MV-4-11 (cell line): ENCODE results near the gene CEP350.

Experiments
- DNase-seq: peaks from one replicate; lab custom pipeline; 2025; lab: John Stamatoyannopoulos, UW

Gene CEP350

GRCh38 chr1:180157108-180157507, 202.5 kb downstream of the CEP350 start:
- DNase-seq = no peak

DNA sequence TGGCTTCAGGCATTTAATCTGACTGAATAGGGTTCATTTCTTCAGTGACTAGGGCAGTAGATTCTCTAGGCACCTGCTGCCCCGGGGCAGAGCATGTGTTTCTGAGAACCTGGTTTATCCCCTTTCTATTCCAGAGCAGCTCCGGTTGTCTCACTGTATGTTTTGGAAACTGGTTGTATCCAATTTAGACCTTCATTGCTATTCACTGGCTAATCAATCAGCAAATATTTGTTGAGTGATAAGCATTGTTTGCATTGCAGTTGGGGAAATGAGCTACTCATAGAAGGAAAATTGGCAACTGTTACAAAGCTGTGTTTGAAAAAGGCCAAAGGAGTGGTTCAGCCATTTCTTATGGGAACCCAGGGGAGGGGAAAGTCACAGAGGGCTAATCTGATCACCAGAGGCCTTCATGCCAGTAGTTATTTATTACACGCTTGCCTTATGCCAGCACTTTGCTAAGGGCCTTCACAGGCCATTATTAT, 203.0 kb downstream of the CEP350 start:
- DNase-seq = no peak

DNA sequence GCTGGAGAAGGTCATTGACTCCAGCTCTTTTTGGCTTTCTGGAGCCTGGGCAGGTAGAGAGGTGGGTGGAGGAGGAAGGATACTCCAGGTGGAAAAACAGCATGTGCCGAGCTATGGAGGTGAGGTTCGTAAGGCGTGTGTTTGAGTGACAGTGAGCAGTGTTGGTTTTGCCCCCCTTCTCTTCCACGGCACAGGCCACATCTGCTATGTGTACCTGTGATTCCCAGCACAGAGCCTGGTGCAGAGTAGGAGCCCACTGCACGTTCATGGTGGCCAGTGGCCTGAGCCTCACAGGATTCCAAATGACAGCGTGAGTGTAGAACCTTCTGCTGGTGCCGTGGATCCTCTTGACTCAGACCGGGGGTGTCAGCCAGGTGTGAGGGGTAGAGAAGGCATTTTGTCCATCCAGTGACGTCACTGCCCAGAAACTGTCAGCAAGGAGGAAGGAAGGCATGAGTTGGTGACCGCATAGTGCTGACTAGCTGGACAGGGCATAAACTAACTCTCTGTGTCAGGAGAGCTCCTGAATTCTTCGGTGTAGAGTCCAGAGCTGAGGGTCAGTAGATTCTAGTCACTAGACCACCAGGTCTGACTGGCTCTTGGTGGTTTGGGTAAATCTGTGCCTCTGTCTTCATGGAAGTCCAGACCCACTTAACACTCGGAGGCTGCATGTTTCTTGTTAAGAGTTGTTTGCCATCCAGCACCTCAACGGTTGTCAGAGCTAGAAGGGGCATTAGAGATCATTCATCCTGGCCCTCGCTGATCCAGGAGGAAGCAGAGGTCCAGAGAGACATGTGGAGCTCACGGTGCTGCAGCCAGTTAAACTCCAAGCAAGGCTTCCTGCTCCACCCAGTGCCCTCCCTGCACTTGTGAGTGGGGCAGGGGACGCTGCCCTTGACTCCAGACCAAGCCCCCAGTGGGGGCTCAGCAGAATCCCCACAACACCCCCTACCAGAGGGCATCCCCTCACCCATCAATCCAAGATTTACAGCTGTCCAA, 203.8 kb downstream of the CEP350 start:
- no peak for DNase-seq

DNA sequence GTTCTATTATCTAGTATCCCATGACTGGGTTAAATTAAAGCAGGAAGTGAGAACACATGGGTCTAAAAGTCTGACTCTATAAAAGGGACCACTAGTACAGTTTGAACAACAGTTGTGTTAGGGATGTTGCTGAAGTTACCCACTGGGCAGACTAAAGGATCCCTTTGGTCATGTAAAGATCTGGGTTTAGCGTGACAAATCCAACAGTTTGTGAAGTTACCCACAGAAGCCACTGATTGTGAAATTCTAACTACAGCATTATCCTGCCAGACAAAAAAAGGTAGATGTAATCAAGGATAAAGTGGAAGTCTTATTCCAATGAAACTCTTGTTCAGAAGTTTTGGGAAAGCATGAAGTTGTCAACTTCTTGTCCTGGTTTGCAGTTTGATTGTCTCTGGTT, 205.7 kb downstream of the CEP350 start:
- peak; percentile 91 for DNase-seq

DNA sequence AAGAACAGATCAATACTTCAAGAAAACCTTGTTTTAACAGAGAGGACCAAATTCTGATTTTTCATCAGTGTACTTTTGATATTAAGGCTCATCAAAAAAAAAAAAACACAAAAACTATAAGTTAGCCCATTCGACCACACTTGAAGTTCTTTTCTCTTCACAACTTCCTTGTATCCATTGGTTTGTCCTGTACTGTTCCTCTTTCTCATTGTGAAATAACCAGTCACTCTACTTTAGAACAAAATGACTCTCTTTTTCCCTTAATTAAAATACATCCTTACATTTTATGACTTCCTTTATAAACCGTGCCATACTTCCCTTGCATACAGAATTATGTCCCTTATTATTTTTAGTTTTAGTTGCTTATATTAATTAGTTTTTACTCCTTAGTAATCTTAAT, 208.4 kb downstream of the CEP350 start:
- DNase-seq = peak; percentile 82
